Activated CD4-positive, alpha-beta memory T cell treated with anti-CD3 and anti-CD28 coated beads, Interleukin-2, amount 10 ng/mL, durations not matched to agents 7 days and 5 days (primary cell): ENCODE results near the gene ULK4. TPM values are rescaled to one million over a fixed set of nuclear protein-coding genes. Genes with fewer than 3 reads are reported as not detected.

Experiments used
- CTCF ChIA-PET: fragments of 350-600 bp; sonication (Branson Sonifier 250); formaldehyde crosslinking; loops from one replicate; lab custom pipeline; 2021; ENCODE audit warnings: antibody characterized with exemption, inconsistent platforms; lab: Charles Lee
- POLR2A ChIA-PET: fragments of 350-600 bp; sonication (Branson Sonifier 250); formaldehyde crosslinking; loops from one replicate; lab custom pipeline; 2021; ENCODE audit warnings: antibody characterized with exemption; lab: Charles Lee
- DNase-seq: peaks from one replicate; pipeline ENCODE4 v3.0.0-alpha.2; 2020
- H3K27ac Mint-ChIP-seq: one replicate; pipeline ENCODE4 v1.8.0; 2021; ENCODE audit warnings: mild to moderate bottlenecking, mixed read lengths
- H3K27me3 Mint-ChIP-seq: one replicate; pipeline ENCODE4 v1.8.0; 2021; ENCODE audit warnings: mixed read lengths
- H3K36me3 Mint-ChIP-seq: one replicate; pipeline ENCODE4 v1.8.0; 2021; ENCODE audit warnings: low read depth, mixed read lengths
- H3K4me1 Mint-ChIP-seq: one replicate; pipeline ENCODE4 v1.8.0; 2021; ENCODE audit warnings: mixed read lengths
- H3K4me3 Mint-ChIP-seq: one replicate; pipeline ENCODE4 v1.8.0; 2021; ENCODE audit warnings: mild to moderate bottlenecking, mixed read lengths
- H3K9me3 Mint-ChIP-seq: one replicate; pipeline ENCODE4 v1.8.0; 2021; ENCODE audit warnings: mixed read lengths
- total RNA-seq, 2 experiments: library from RNA; stranded (reverse); gene quantifications; one replicate each; pipeline ENCODE4 v1.2.3, GENCODE V29; 2021

Gene ULK4
- total RNA-seq, 2 experiments from 2014 or later = 14.1 to 18.2 TPM

GRCh38 chr3:41220906-41221677, 740.8 kb downstream of the ULK4 start:
- no peak for DNase-seq
- peaks cover 28% of the 10 kb centered on the region for H3K36me3 Mint-ChIP-seq
- ChIA-PET POLR2A (no interaction called here), CTCF (no interaction called here)
- H3K27ac Mint-ChIP-seq = no peak overlapping the region
- H3K9me3 Mint-ChIP-seq = no peaks in the 10 kb centered on the region
- H3K4me3 Mint-ChIP-seq = no peak overlapping the region
- H3K4me1 Mint-ChIP-seq = peaks cover 41% of the 10 kb centered on the region
- H3K27me3 Mint-ChIP-seq = no peaks in the 10 kb centered on the region

GRCh38 chr3:41219424-41219823, 742.5 kb downstream of the ULK4 start:
- H3K27me3 Mint-ChIP-seq = no peaks in the 10 kb centered on the region
- ChIA-PET CTCF (interaction anchor here (1.0 kb wide), 1 partner anchor 902 kb away, joined by 3 read pairs; no protein-coding TSS in a partner anchor), POLR2A (interaction anchor here (0.6 to 1.8 kb wide), 2 partner anchors 20 to 1229 kb away, joined by 3 to 12 read pairs; partner anchors contain the start of gene CTNNB1)
- H3K4me1 Mint-ChIP-seq = peaks cover 48% of the 10 kb centered on the region
- DNase-seq = no peak
- H3K4me3 Mint-ChIP-seq = no peak overlapping the region
- H3K9me3 Mint-ChIP-seq = no peaks in the 10 kb centered on the region
- peaks cover 11% of the 10 kb centered on the region for H3K36me3 Mint-ChIP-seq
- no peak overlapping the region for H3K27ac Mint-ChIP-seq

- Mint-ChIP-seq H3K9me3 (no peaks in the 10 kb centered on the region), H3K27ac (no peak overlapping the region), H3K4me1 (peaks cover 51% of the 10 kb centered on the region), H3K4me3 (no peak overlapping the region), H3K36me3 (peaks cover 9% of the 10 kb centered on the region), H3K27me3 (no peaks in the 10 kb centered on the region)
- POLR2A ChIA-PET = interaction anchor here (0.8 to 10.6 kb wide), 2 partner anchors 13 to 17 kb away, joined by 3 to 73 read pairs; partner anchors contain the start of gene CTNNB1
- CTCF ChIA-PET = interaction anchor here (1.6 kb wide), 1 partner anchor 883 kb away, joined by 4 read pairs; no protein-coding TSS in a partner anchor
- no peak for DNase-seq
These were observed 744.9 kb downstream of the ULK4 start for GRCh38 chr3:41216993-41217392.

- H3K4me3 Mint-ChIP-seq = no peak overlapping the region
- H3K9me3 Mint-ChIP-seq = no peaks in the 10 kb centered on the region
- ChIA-PET POLR2A (interaction anchor here (10.6 kb wide), 1 partner anchor 17 kb away, joined by 73 read pairs; the partner anchor contains the start of gene CTNNB1), CTCF (interaction anchor here (0.6 to 1.6 kb wide), 2 partner anchors 14 to 884 kb away, joined by 3 to 4 read pairs; no protein-coding TSS in a partner anchor)
- no peak overlapping the region for H3K27ac Mint-ChIP-seq
- DNase-seq = no peak
- H3K36me3 Mint-ChIP-seq = peaks cover 10% of the 10 kb centered on the region
- H3K4me1 Mint-ChIP-seq = peaks cover 49% of the 10 kb centered on the region
- H3K27me3 Mint-ChIP-seq = no peaks in the 10 kb centered on the region
These were observed 745.5 kb downstream of the ULK4 start for GRCh38 chr3:41216422-41216821.

- H3K27ac Mint-ChIP-seq = no peak overlapping the region
- peaks cover 3% of the 10 kb centered on the region for H3K9me3 Mint-ChIP-seq
- no peak for DNase-seq
- H3K4me1 Mint-ChIP-seq = peaks cover 46% of the 10 kb centered on the region
- no peak overlapping the region for H3K4me3 Mint-ChIP-seq
- ChIA-PET CTCF (no interaction called here), POLR2A (interaction anchor here (1.0 to 10.6 kb wide), 3 partner anchors 9 to 25 kb away, joined by 3 to 73 read pairs (median 3); partner anchors contain the start of gene CTNNB1)
- H3K27me3 Mint-ChIP-seq = no peaks in the 10 kb centered on the region
- H3K36me3 Mint-ChIP-seq = peaks cover 24% of the 10 kb centered on the region
These were observed 748.3 kb downstream of the ULK4 start for GRCh38 chr3:41213588-41213987.

- ChIA-PET POLR2A (interaction anchor here (10.6 kb wide), 1 partner anchor 12 kb away, joined by 73 read pairs; the partner anchor contains the start of gene CTNNB1), CTCF (no interaction called here)
- Mint-ChIP-seq H3K4me3 (no peak overlapping the region), H3K27ac (no peak overlapping the region), H3K9me3 (peaks cover 6% of the 10 kb centered on the region), H3K4me1 (peaks cover 47% of the 10 kb centered on the region), H3K27me3 (no peaks in the 10 kb centered on the region), H3K36me3 (peaks cover 34% of the 10 kb centered on the region)
- no peak for DNase-seq
These were observed 749.8 kb downstream of the ULK4 start for GRCh38 chr3:41212088-41212487.

GRCh38 chr3:41210966-41211365, 750.9 kb downstream of the ULK4 start:
- POLR2A ChIA-PET = interaction anchor here (10.6 kb wide), 1 partner anchor 11 kb away, joined by 73 read pairs; the partner anchor contains the start of gene CTNNB1
- Mint-ChIP-seq H3K27ac (no peak overlapping the region), H3K9me3 (peaks cover 6% of the 10 kb centered on the region), H3K36me3 (peaks cover 38% of the 10 kb centered on the region), H3K4me1 (peaks cover 48% of the 10 kb centered on the region), H3K27me3 (no peaks in the 10 kb centered on the region), H3K4me3 (no peak overlapping the region)
- CTCF ChIA-PET = no interaction called here
- no peak for DNase-seq

- Mint-ChIP-seq H3K9me3 (peaks cover 6% of the 10 kb centered on the region), H3K36me3 (peaks cover 39% of the 10 kb centered on the region), H3K4me1 (peaks cover 48% of the 10 kb centered on the region), H3K27me3 (no peaks in the 10 kb centered on the region), H3K27ac (no peak overlapping the region), H3K4me3 (no peak overlapping the region)
- DNase-seq = no peak
- ChIA-PET POLR2A (interaction anchor here (0.9 to 10.6 kb wide), 2 partner anchors 8 to 10 kb away, joined by 3 to 73 read pairs; partner anchors contain the start of gene CTNNB1), CTCF (no interaction called here)
These were observed 752.3 kb downstream of the ULK4 start for GRCh38 chr3:41209646-41210045.

- CTCF ChIA-PET = no interaction called here
- Mint-ChIP-seq H3K9me3 (peaks cover 6% of the 10 kb centered on the region), H3K36me3 (peaks cover 39% of the 10 kb centered on the region), H3K27ac (no peak overlapping the region), H3K27me3 (no peaks in the 10 kb centered on the region), H3K4me1 (peaks cover 53% of the 10 kb centered on the region), H3K4me3 (no peak overlapping the region)
- DNase-seq = no peak
- POLR2A ChIA-PET = interaction anchor here (10.6 kb wide), 1 partner anchor 9 kb away, joined by 73 read pairs; the partner anchor contains the start of gene CTNNB1
These were observed 753.2 kb downstream of the ULK4 start for GRCh38 chr3:41208507-41209220.

GRCh38 chr3:41207355-41207754, 754.5 kb downstream of the ULK4 start:
- CTCF ChIA-PET = no interaction called here

GRCh38 chr3:41205591-41205990, 756.3 kb downstream of the ULK4 start:
- CTCF ChIA-PET = no interaction called here
- POLR2A ChIA-PET = no interaction called here
- H3K27me3 Mint-ChIP-seq = no peaks in the 10 kb centered on the region
- H3K4me1 Mint-ChIP-seq = peaks cover 70% of the 10 kb centered on the region
- DNase-seq = no peak
- peaks cover 6% of the 10 kb centered on the region for H3K9me3 Mint-ChIP-seq
- no peak overlapping the region for H3K27ac Mint-ChIP-seq
- H3K36me3 Mint-ChIP-seq = peaks cover 34% of the 10 kb centered on the region
- no peak overlapping the region for H3K4me3 Mint-ChIP-seq

More at GRCh38 chr3:41207355-41207754, 754.5 kb downstream of the ULK4 start:
- Mint-ChIP-seq H3K27me3 (no peaks in the 10 kb centered on the region), H3K4me1 (peaks cover 58% of the 10 kb centered on the region), H3K9me3 (peaks cover 6% of the 10 kb centered on the region), H3K4me3 (no peak overlapping the region), H3K36me3 (peaks cover 42% of the 10 kb centered on the region), H3K27ac (no peak overlapping the region)
- POLR2A ChIA-PET = interaction anchor here (10.6 kb wide), 1 partner anchor 8 kb away, joined by 73 read pairs; the partner anchor contains the start of gene CTNNB1
- DNase-seq = no peak

- POLR2A ChIA-PET = interaction anchor here (0.9 to 6.9 kb wide), 3 partner anchors 9 to 13 kb away, joined by 3 to 50 read pairs (median 3); no protein-coding TSS in a partner anchor
- H3K4me3 Mint-ChIP-seq = no peak overlapping the region
- CTCF ChIA-PET = no interaction called here
- no peaks in the 10 kb centered on the region for H3K27me3 Mint-ChIP-seq
- H3K36me3 Mint-ChIP-seq = peaks cover 34% of the 10 kb centered on the region
- no peak overlapping the region for H3K27ac Mint-ChIP-seq
- peaks cover 69% of the 10 kb centered on the region for H3K4me1 Mint-ChIP-seq
- peaks cover 6% of the 10 kb centered on the region for H3K9me3 Mint-ChIP-seq
- DNase-seq = no peak
These were observed 757.5 kb downstream of the ULK4 start for GRCh38 chr3:41204369-41204768.
